Cardiac fibroblast (primary cell): Measurements from ENCODE around the gene LST1.

Experiments
- DNase-seq, 2 donors: peaks; one replicate each; pipeline versions ENCODE4 v3.0.0 to v3.0.0-alpha.2; 2010; ENCODE audit warnings: low read depth in 2 of 2
- H3K4me3 ChIP-seq, 2 donors: replicated peaks in 1 of 2; 1 replicate in 1 of 2; 2 replicates in 1 of 2; pipeline ENCODE4 v1.5.1; 2011; ENCODE audit warnings: low read depth in 2 of 2, low read length in 2 of 2, mild to moderate bottlenecking in 2 of 2, moderate library complexity in 1 of 2
- TF ChIP-seq, protein P1 (sequence below): IDR thresholded peaks from one replicate; pipeline ENCODE4 v1.5.1; 2011; ENCODE audit warnings: low read depth, mild to moderate bottlenecking, low read length, inconsistent platforms

The LST1 gene

DNA sequence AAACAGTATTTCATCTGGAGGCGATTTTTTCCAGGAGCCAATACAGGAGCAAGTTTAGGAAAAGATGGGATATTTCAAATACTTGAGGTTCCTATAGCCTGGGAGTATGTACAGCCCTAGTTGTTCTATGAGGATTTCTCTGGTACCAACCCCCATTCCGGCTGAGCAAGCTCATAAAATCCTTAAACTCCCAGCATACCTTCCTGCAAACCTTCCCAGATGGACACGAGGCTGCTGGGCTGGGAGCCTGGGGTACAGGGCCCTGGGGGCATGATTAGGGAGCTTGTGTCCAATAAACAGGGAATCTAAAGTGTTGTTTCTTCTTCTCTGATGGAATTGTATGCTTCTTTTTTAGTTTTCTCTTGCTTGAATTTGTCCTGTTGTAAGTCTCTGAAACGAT lies 35.9 kb downstream of the LST1 start:
- H3K4me3 ChIP-seq: peak overlapping the region; percentile 90 to 92
- DNase-seq: no peak
- TF ChIP-seq, protein P1, sequence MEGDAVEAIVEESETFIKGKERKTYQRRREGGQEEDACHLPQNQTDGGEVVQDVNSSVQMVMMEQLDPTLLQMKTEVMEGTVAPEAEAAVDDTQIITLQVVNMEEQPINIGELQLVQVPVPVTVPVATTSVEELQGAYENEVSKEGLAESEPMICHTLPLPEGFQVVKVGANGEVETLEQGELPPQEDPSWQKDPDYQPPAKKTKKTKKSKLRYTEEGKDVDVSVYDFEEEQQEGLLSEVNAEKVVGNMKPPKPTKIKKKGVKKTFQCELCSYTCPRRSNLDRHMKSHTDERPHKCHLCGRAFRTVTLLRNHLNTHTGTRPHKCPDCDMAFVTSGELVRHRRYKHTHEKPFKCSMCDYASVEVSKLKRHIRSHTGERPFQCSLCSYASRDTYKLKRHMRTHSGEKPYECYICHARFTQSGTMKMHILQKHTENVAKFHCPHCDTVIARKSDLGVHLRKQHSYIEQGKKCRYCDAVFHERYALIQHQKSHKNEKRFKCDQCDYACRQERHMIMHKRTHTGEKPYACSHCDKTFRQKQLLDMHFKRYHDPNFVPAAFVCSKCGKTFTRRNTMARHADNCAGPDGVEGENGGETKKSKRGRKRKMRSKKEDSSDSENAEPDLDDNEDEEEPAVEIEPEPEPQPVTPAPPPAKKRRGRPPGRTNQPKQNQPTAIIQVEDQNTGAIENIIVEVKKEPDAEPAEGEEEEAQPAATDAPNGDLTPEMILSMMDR: no peak

DNA sequence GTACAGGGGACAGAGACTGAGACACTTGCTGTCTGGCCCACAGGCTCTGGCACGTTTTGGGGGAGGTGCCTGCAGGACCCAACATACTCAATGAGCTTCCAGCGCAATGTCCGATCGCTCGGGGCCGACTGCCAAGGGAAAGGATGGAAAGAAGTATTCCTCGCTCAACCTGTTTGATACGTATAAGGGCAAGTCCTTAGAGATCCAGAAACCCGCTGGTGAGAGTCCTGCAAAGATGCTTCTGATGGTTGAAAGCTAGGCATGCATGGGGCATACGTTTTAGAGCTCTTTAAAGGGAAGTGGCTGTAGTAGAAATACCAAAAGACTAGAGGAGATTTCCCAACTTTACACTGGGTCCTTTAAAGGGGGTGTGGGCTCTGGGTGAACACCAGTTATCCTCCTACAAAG lies 36.6 kb downstream of the LST1 start:
- TF ChIP-seq, protein P1: no peak
- peak overlapping the region in 1 of 2 donors; percentile 92 for H3K4me3 ChIP-seq
- DNase-seq: no peak

DNA sequence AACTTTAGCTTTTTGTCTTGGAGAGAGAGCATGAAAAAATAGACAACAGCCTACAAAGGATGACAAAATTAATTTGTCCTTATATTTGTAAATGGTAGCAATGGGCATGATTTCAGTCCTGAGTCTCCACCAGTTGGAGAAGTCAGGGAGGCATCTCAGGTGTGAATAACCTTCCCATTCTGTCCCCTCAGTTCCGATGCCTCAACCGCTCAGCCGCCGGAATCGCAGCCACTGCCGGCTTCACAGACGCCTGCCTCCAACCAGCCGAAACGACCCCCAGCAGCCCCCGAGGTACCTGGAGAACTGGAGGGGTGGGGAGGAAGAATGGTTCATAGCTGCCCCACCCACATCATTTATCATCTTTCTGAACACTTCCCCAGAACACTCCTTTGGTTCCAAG lies 38.0 kb downstream of the LST1 start:
- TF ChIP-seq, protein P1: no peak
- H3K4me3 ChIP-seq: no peak overlapping the region
- DNase-seq: no peak

DNA sequence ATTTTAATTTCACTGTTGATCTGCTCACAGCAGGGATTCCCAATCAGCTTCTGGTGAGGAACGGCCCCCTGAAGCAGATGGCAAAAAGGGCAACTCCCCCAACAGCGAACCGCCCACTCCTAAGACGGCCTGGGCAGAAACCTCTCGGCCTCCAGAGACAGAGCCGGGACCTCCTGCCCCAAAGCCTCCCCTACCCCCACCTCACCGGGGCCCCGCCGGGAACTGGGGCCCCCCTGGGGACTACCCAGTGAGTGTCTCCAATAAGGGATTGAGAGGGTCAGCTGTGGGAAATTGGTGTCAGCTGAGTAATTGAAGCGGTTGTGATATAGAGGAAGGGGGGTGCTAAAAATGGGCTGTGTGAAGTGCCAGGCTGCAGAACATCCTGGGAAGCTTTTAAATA lies 40.9 kb downstream of the LST1 start:
- TF ChIP-seq, protein P1: no peak

GRCh38 chr6:31627690-31628287 lies 41.7 kb downstream of the LST1 start:
- DNase-seq: no peak
- H3K4me3 ChIP-seq: no peak overlapping the region
- TF ChIP-seq, protein P1: no peak

More for the DNA sequence above, 40.9 kb downstream of the LST1 start:
- no peak overlapping the region for H3K4me3 ChIP-seq
- no peak for DNase-seq

GRCh38 chr6:31629014-31629413 lies 42.9 kb downstream of the LST1 start:
- TF ChIP-seq, protein P1: no peak

More at GRCh38 chr6:31629014-31629413, 42.9 kb downstream of the LST1 start:
- H3K4me3 ChIP-seq: no peak overlapping the region
- no peak for DNase-seq
